Measurements from ENCODE around the gene CLNK.

The CLNK gene

GRCh38 chr4:10684631-10685030, at the start of gene CLNK:
CLNK (minus strand) TSS chr4:10684768; CDS start chr4:10667869, 16,899 bp downstream.
- no peak for DNase-seq

- no peak for DNase-seq
Measured at GRCh38 chr4:10733481-10734062, 49.0 kb upstream of the CLNK start.

- DNase-seq = no peak
Measured at GRCh38 chr4:10732914-10733415, 48.4 kb upstream of the CLNK start.

GRCh38 chr4:10732235-10732913, 47.8 kb upstream of the CLNK start:
- no peak for DNase-seq

- no peak for DNase-seq
Measured at GRCh38 chr4:10731690-10732089, 47.1 kb upstream of the CLNK start.

- DNase-seq = no peak
Measured at GRCh38 chr4:10731162-10731561, 46.6 kb upstream of the CLNK start.

GRCh38 chr4:10730590-10730989, 46.0 kb upstream of the CLNK start:
- no peak for DNase-seq

- DNase-seq = no peak
Measured at GRCh38 chr4:10730019-10730418, 45.5 kb upstream of the CLNK start.

GRCh38 chr4:10729366-10729765, 44.8 kb upstream of the CLNK start:
- DNase-seq = no peak

- DNase-seq = no peak
Measured at GRCh38 chr4:10728016-10728415, 43.4 kb upstream of the CLNK start.

- DNase-seq = no peak
Measured at GRCh38 chr4:10727140-10727880, 42.7 kb upstream of the CLNK start.

GRCh38 chr4:10722957-10723356, 38.4 kb upstream of the CLNK start:
- DNase-seq = no peak

- DNase-seq = no peak
Measured at GRCh38 chr4:10721616-10722015, 37.0 kb upstream of the CLNK start.

GRCh38 chr4:10716163-10716562, 31.6 kb upstream of the CLNK start:
- no peak for DNase-seq

- DNase-seq = no peak
Measured at GRCh38 chr4:10715696-10716095, 31.1 kb upstream of the CLNK start.

GRCh38 chr4:10715135-10715534, 30.6 kb upstream of the CLNK start:
- no peak for DNase-seq

- no peak for DNase-seq
Measured at GRCh38 chr4:10713591-10713990, 29.0 kb upstream of the CLNK start.

- DNase-seq = no peak
Measured at GRCh38 chr4:10706236-10706635, 21.7 kb upstream of the CLNK start.

- no peak for DNase-seq
Measured at GRCh38 chr4:10704430-10704810, 19.9 kb upstream of the CLNK start.

GRCh38 chr4:10703766-10704429, 19.3 kb upstream of the CLNK start:
- DNase-seq = no peak

GRCh38 chr4:10703156-10703555, 18.6 kb upstream of the CLNK start:
- no peak for DNase-seq

GRCh38 chr4:10701702-10702460, 17.3 kb upstream of the CLNK start:
- DNase-seq = no peak

- no peak for DNase-seq
Measured at GRCh38 chr4:10701161-10701560, 16.6 kb upstream of the CLNK start.
